Activated CD8-positive, alpha-beta T cell treated with anti-CD3 and anti-CD28 coated beads, Interleukin-2, amount 10 ng/mL, durations not matched to agents 7 days and 5 days (primary cell): Measurements from ENCODE around the gene PNP. TPM values are rescaled to one million over a fixed set of nuclear protein-coding genes. Genes with fewer than 3 reads are reported as not detected.
"Not testable (repeated sequence)": the region's sequence is repeated elsewhere in the genome, so short reads cannot be mapped to it uniquely, and the experiment has no call there.

ENCODE experiments used
- ATAC-seq: fragments of 150-1000 bp; cut with Tn5 transposase; one replicate; pipeline ENCODE4 v1.10.0; 2021; ENCODE audit warnings: moderate library complexity
- CTCF ChIA-PET: fragments of 350-600 bp; sonication (Branson Sonifier 250); formaldehyde crosslinking; loops from one replicate; lab custom pipeline; 2021; ENCODE audit warnings: antibody characterized with exemption; lab: Charles Lee
- POLR2A ChIA-PET: fragments of 350-600 bp; sonication (Branson Sonifier 250); formaldehyde crosslinking; loops from one replicate; lab custom pipeline; 2021; ENCODE audit warnings: antibody characterized with exemption; lab: Charles Lee
- DNase-seq: peaks from one replicate; pipeline ENCODE4 v3.0.0-alpha.2; 2020
- H3K27ac Mint-ChIP-seq: one replicate; pipeline ENCODE4 v1.8.0; 2021; ENCODE audit warnings: mild to moderate bottlenecking, mixed read lengths
- H3K27me3 Mint-ChIP-seq: one replicate; pipeline ENCODE4 v1.8.0; 2021; ENCODE audit warnings: low read depth, mixed read lengths
- H3K36me3 Mint-ChIP-seq: one replicate; pipeline ENCODE4 v1.8.0; 2021; ENCODE audit warnings: low read depth, mixed read lengths
- H3K4me1 Mint-ChIP-seq: one replicate; pipeline ENCODE4 v1.8.0; 2021; ENCODE audit warnings: low read depth, mixed read lengths
- H3K4me3 Mint-ChIP-seq: one replicate; pipeline ENCODE4 v1.8.0; 2021; ENCODE audit warnings: mild to moderate bottlenecking, mixed read lengths
- H3K9me3 Mint-ChIP-seq: one replicate; pipeline ENCODE4 v1.8.0; 2022; ENCODE audit warnings: mixed read lengths; ENCODE audit not compliant: insufficient read depth
- total RNA-seq, 2 experiments: library from RNA; stranded (reverse); gene quantifications; one replicate each; pipeline ENCODE4 v1.2.3, GENCODE V29; 2021

Gene PNP
- total RNA-seq, 2 experiments from 2014 or later: 211 to 216 TPM

DNA sequence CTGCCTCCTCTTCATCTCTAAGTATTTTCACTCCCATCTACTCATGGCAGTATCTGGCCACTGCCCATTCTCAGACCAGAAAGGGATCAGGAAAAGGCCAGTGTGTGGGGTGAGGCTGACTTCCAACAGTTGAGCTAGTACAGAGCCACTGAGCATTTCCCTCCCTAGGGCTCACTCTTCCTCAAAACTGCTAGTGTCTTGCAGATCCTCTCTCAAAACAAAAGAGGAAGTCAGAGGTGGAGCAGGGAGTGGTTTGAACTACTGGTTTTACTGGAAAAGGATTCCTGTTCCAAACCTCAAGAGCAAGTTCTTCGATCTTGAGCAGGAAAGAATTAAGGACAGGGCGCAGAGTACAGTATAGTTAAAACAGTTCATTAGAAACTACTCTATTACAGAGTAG lies 24.4 kb downstream of the PNP start:
- H3K4me1 Mint-ChIP-seq: peaks cover 63% of the 10 kb centered on the region
- no peak for ATAC-seq
- no peak for DNase-seq
- no peaks in the 10 kb centered on the region for H3K36me3 Mint-ChIP-seq
- CTCF ChIA-PET: interaction anchor here (0.8 to 1.1 kb wide), 2 partner anchors 76 to 166 kb away, joined by 3 read pairs; no protein-coding TSS in a partner anchor
- no peak overlapping the region for H3K27ac Mint-ChIP-seq
- peaks cover 1% of the 10 kb centered on the region for H3K27me3 Mint-ChIP-seq
- POLR2A ChIA-PET: no interaction called here
- no peaks in the 10 kb centered on the region for H3K9me3 Mint-ChIP-seq
- no peak overlapping the region for H3K4me3 Mint-ChIP-seq

DNA sequence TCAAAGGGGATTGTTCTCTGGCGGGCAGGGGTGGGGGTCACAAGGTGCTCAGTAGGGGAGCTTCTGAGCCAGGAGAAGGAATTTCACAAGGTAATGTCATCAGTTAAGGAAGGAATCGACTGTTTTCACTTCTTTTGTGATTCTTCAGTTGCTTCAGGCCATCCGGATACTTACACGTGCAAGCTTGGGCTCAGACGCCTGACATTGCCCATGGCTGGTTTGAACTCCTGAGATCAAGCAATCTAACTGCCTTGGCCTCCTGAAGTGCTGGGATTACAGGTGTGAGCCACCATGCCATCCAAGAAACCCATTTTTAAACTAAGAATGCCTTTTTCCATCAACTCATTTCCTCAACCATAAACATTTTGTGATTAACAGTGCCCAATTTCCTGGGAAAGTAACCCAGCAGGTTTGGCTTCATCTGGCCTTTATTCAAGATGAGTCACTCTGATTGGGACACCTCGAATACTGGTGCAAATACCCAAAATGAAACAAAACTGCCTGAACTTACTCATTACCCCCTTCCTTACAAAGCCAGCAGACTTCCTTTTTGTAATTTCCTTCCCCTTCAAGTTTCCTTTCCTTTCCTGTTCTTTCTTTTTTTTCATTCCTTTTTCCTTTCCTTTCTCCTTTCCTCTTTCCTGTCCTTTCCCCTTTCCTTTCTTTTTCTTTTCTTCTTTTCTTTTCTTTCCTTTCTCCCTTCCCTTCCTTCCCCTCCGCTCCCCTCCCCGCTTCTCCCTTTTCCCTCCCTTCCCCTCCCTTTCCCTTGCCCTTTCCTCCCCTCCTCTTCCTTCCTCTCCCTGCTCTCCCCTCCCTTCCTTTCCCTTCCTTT lies 25.9 kb downstream of the PNP start:
- Mint-ChIP-seq H3K27ac (no peak overlapping the region), H3K9me3 (no peaks in the 10 kb centered on the region), H3K36me3 (no peaks in the 10 kb centered on the region), H3K27me3 (peaks cover 1% of the 10 kb centered on the region), H3K4me3 (no peak overlapping the region), H3K4me1 (peaks cover 52% of the 10 kb centered on the region)
- ChIA-PET POLR2A (no interaction called here), CTCF (no interaction called here)
- no peak for ATAC-seq
- DNase-seq: no peak

GRCh38 chr14:20498622-20499021 lies 29.4 kb downstream of the PNP start:
- ChIA-PET CTCF (interaction anchor here (1.6 kb wide), 1 partner anchor 9 kb away, joined by 4 read pairs; no protein-coding TSS in a partner anchor), POLR2A (no interaction called here)
- H3K27me3 Mint-ChIP-seq: peaks cover 2% of the 10 kb centered on the region
- H3K4me1 Mint-ChIP-seq: peaks cover 25% of the 10 kb centered on the region
- no peaks in the 10 kb centered on the region for H3K9me3 Mint-ChIP-seq
- H3K27ac Mint-ChIP-seq: no peak overlapping the region
- ATAC-seq (no peak), DNase-seq (no peak)
- no peak overlapping the region for H3K4me3 Mint-ChIP-seq
- no peaks in the 10 kb centered on the region for H3K36me3 Mint-ChIP-seq

- H3K4me1 Mint-ChIP-seq: peaks cover 21% of the 10 kb centered on the region
- H3K27me3 Mint-ChIP-seq: peaks cover 2% of the 10 kb centered on the region
- DNase-seq: no peak
- H3K27ac Mint-ChIP-seq: no peak overlapping the region
- ATAC-seq: no peak
- no peak overlapping the region for H3K4me3 Mint-ChIP-seq
- ChIA-PET CTCF (interaction anchor here (1.6 kb wide), 1 partner anchor 10 kb away, joined by 4 read pairs; no protein-coding TSS in a partner anchor), POLR2A (no interaction called here)
- H3K36me3 Mint-ChIP-seq: no peaks in the 10 kb centered on the region
- H3K9me3 Mint-ChIP-seq: no peaks in the 10 kb centered on the region
Observed at GRCh38 chr14:20499108-20499507, 29.9 kb downstream of the PNP start.

- ChIA-PET CTCF (no interaction called here), POLR2A (no interaction called here)
- Mint-ChIP-seq H3K9me3 (no peaks in the 10 kb centered on the region), H3K36me3 (no peaks in the 10 kb centered on the region), H3K27me3 (peaks cover 2% of the 10 kb centered on the region), H3K4me1 (peaks cover 17% of the 10 kb centered on the region), H3K4me3 (no peak overlapping the region), H3K27ac (no peak overlapping the region)
- DNase-seq (no peak), ATAC-seq (no peak)
Observed at GRCh38 chr14:20499881-20500280, 30.7 kb downstream of the PNP start.

DNA sequence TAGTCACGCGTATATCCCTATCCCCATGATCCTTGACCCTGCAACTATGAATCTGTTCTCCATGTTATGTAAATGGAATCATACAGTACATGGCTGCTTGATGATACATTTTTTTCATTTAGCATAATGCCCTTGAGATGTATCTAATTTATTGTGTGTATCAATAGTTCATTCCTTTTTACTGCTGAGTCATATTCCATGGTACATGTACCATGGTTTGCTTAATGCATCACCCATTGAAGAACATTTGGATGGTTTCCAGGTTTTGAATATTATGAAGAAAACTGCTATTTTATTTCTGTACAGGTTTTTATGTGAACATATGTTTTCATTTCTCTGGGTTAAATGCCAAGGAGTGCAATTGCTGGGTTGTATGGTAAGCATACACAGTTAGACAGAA lies 32.1 kb downstream of the PNP start:
- ATAC-seq: no peak
- DNase-seq: no peak
- H3K36me3 Mint-ChIP-seq: no peaks in the 10 kb centered on the region
- H3K27me3 Mint-ChIP-seq: peaks cover 2% of the 10 kb centered on the region
- POLR2A ChIA-PET: no interaction called here
- H3K27ac Mint-ChIP-seq: no peak overlapping the region
- CTCF ChIA-PET: no interaction called here
- peaks cover 4% of the 10 kb centered on the region for H3K4me1 Mint-ChIP-seq
- H3K9me3 Mint-ChIP-seq: no peaks in the 10 kb centered on the region
- no peak overlapping the region for H3K4me3 Mint-ChIP-seq

DNA sequence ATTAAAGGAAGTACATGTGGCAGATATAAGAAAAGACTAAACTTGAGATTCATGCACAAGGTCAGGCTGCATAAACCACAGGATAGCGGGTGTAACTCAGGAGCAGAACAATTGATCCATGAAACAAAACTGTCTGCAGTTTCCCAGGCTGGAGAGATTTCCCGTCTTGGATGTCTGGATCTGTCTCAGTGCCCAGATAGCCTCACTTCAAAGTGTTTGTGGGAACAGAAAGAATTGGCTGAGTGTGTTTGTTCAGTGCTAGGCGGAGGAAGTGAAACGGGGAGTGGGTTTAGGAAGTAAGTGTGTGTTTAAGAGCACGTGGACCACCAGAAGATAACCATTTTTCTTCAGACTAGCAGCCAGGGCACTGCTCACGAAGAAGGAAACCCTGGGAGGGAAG lies 34.7 kb downstream of the PNP start:
- H3K27me3 Mint-ChIP-seq: peaks cover 2% of the 10 kb centered on the region
- no peak overlapping the region for H3K4me3 Mint-ChIP-seq
- H3K36me3 Mint-ChIP-seq: no peaks in the 10 kb centered on the region
- DNase-seq (no peak), ATAC-seq (no peak)
- H3K9me3 Mint-ChIP-seq: no peaks in the 10 kb centered on the region
- ChIA-PET POLR2A (no interaction called here), CTCF (no interaction called here)
- no peak overlapping the region for H3K27ac Mint-ChIP-seq
- no peaks in the 10 kb centered on the region for H3K4me1 Mint-ChIP-seq

DNA sequence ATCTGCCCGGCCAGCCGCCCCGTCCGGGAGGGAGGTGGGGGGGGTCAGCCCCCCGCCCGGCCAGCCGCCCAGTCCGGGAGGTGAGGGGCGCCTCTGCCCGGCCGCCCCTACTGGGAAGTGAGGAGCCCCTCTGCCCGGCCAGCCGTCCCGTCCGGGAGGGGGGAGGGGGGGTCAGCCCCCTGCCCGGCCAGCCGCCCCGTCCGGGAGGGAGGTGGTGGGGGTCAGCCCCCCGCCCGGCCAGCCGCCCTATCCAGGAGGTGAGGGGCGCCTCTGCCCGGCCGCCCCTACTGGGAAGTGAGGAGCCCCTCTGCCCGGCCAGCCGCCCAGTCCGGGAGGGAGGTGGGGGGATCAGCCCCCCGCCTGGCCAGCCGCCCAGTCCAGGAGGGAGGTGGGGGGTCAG lies 37.1 kb downstream of the PNP start:
- CTCF ChIA-PET, H3K27ac Mint-ChIP-seq, H3K36me3 Mint-ChIP-seq, DNase-seq, POLR2A ChIA-PET, H3K27me3 Mint-ChIP-seq, H3K9me3 Mint-ChIP-seq, ATAC-seq, H3K4me1 Mint-ChIP-seq, H3K4me3 Mint-ChIP-seq: not testable (repeated sequence)

DNA sequence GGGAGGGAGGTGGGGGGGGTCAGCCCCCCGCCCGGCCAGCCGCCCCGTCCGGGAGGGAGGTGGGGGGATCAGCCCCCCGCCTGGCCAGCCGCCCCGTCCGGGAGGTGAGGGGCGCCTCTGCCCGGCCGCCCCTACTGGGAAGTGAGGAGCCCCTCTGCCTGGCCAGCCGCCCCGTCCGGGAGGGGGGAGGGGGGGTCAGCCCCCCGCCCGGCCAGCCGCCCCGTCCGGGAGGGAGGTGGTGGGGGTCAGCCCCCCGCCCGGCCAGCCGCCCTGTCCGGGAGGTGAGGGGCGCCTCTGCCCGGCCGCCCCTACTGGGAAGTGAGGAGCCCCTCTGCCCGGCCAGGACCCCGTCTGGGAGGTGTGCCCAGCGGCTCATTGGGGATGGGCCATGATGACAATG lies 37.5 kb downstream of the PNP start:
- H3K4me3 Mint-ChIP-seq, CTCF ChIA-PET, ATAC-seq, DNase-seq, POLR2A ChIA-PET, H3K36me3 Mint-ChIP-seq, H3K27ac Mint-ChIP-seq, H3K9me3 Mint-ChIP-seq, H3K4me1 Mint-ChIP-seq: not testable (repeated sequence)
- peaks cover 11% of the 10 kb centered on the region for H3K27me3 Mint-ChIP-seq

- CTCF ChIA-PET: not testable (repeated sequence)
Observed at GRCh38 chr14:20507537-20507936, 38.3 kb downstream of the PNP start.

DNA sequence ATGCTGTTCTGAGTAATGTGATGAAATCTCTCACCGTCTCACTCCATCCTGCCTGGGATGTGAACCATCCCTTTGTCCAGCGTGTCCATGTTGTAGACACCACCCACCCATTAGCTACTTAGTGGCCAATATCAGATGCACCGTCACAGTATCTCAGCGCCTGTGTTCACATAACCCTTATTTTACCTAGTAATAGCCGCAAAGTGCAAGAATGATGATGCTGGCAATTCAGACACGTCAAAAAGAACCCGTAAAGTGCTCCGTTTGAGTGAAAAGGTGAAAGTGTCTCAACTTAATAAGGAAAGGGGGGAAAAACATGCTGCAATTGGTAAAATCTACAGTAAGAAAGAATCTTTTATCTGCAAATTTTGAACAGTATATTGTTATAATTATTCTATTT lies 39.2 kb downstream of the PNP start:
- Mint-ChIP-seq H3K9me3 (no peaks in the 10 kb centered on the region), H3K27me3 (peaks cover 19% of the 10 kb centered on the region), H3K36me3 (no peaks in the 10 kb centered on the region), H3K27ac (no peak overlapping the region), H3K4me1 (no peaks in the 10 kb centered on the region), H3K4me3 (no peak overlapping the region)
- DNase-seq (no peak), ATAC-seq (no peak)
- ChIA-PET POLR2A (no interaction called here), CTCF (no interaction called here)

More at GRCh38 chr14:20507537-20507936, 38.3 kb downstream of the PNP start:
- H3K4me3 Mint-ChIP-seq, DNase-seq, H3K9me3 Mint-ChIP-seq, H3K27ac Mint-ChIP-seq, H3K4me1 Mint-ChIP-seq, H3K36me3 Mint-ChIP-seq, ATAC-seq, POLR2A ChIA-PET: not testable (repeated sequence)
- H3K27me3 Mint-ChIP-seq: peaks cover 16% of the 10 kb centered on the region

- DNase-seq (no peak), ATAC-seq (no peak)
- Mint-ChIP-seq H3K27ac (no peak overlapping the region), H3K9me3 (no peaks in the 10 kb centered on the region), H3K36me3 (no peaks in the 10 kb centered on the region), H3K4me3 (no peak overlapping the region), H3K27me3 (peaks cover 19% of the 10 kb centered on the region), H3K4me1 (no peaks in the 10 kb centered on the region)
- CTCF ChIA-PET: no interaction called here
- POLR2A ChIA-PET: no interaction called here
Observed at GRCh38 chr14:20512177-20512905, 43.1 kb downstream of the PNP start.
